ENCODE data around the gene RNU6-1. TPM values are rescaled to one million over a fixed set of nuclear protein-coding genes. Genes with fewer than 3 reads are reported as not detected.

RNU6-1 gene
- total and polyA plus RNA-seq, 2 experiments from 2014 or later = not detected

DNA sequence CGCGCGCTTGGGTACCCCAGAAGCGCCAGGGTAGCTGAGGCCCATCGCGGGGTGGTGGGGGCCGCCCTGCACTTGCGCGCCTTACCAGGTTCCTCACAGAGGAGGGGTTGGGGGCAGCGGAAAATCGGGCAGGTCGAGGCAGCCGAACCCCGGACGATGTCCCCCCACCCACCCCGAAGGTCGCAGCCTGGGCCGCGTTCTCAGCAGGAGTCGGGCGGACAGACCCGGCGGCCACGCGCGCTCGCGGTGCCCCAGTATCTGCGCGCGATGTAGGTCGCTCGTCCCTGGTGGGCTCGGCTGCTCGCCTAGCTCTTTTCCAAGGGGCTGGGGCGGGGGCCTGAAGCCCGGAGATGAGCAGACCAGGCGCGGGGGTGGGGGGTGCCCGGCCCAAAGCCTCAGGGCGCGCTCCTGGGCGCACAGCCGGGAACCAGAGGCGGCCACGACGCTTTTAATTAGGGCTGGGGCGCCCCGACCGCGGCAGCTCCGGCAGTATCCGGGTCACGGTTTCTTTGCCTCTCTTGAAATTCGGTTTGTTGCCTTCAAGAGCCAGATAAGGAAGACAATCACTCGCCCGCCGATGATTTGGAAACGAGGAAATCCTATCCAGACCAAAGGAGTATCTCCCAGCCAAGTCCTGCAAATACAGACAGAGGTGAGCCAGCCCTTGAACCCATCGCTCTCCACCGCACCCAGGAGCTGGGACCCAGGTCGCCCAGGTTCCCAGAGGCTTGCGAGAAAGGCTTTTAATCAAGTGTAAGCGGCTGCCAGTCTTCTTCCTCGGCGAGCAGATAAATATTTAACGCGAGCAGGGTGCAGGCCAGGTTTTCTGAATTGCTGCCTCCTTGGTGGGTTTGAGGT lies 10.0 kb downstream of the RNU6-1 start:
- in situ Hi-C loops (cut with MboI) = loop anchor here (10.0 kb wide), 2 partner anchors 325 to 885 kb away; no protein-coding TSS in a partner anchor
- H3K9me3 ChIP-seq (ENCODE audit: low read depth) = no peaks in the 10 kb centered on the region
- H2AFZ ChIP-seq = no peak overlapping the region
- H3F3A ChIP-seq (ENCODE audit: insufficient read depth) = no peaks in the 10 kb centered on the region
- H3K4me3 ChIP-seq = no peak overlapping the region
- no peaks in the 10 kb centered on the region for H3K9me2 ChIP-seq (ENCODE audit: insufficient read depth)
- H4K20me1 ChIP-seq (ENCODE audit: insufficient read depth) = no peaks in the 10 kb centered on the region
- no peaks in the 10 kb centered on the region for H3K79me2 ChIP-seq (ENCODE audit: insufficient read depth)
- H3K4me2 ChIP-seq (ENCODE audit: unreplicated experiment) = no peak overlapping the region
- H3K27me3 ChIP-seq (replicated peaks; ENCODE audit: insufficient read depth) = peaks cover 92% of the 10 kb centered on the region
- no peak for DNase-seq
- no peak overlapping the region for H3K27ac ChIP-seq
- WGBS, 2 experiments (ENCODE audit: low coverage in 1 of 2, low lambda C conversion rate in 2 of 2, missing lambda C conversion rate in 2 of 2) = 33 to 40% methylated on average over 50 to 63 of the region's 68 CpGs
- no peak overlapping the region for H3K9ac ChIP-seq
- H3K36me3 ChIP-seq (ENCODE audit: low read depth) = no peaks in the 10 kb centered on the region
- no peaks in the 10 kb centered on the region for H3K4me1 ChIP-seq (ENCODE audit: insufficient read depth)
- TF ChIP-seq EZH2 (IDR thresholded peaks at IDR 0.05; ENCODE audit: insufficient read depth, poor library complexity, severe bottlenecking) = peak; percentile 28
- TF ChIP-seq EZH2phosphoT487 (IDR thresholded peaks at IDR 0.05; ENCODE audit: insufficient read depth, low read depth) = no peak

DNA sequence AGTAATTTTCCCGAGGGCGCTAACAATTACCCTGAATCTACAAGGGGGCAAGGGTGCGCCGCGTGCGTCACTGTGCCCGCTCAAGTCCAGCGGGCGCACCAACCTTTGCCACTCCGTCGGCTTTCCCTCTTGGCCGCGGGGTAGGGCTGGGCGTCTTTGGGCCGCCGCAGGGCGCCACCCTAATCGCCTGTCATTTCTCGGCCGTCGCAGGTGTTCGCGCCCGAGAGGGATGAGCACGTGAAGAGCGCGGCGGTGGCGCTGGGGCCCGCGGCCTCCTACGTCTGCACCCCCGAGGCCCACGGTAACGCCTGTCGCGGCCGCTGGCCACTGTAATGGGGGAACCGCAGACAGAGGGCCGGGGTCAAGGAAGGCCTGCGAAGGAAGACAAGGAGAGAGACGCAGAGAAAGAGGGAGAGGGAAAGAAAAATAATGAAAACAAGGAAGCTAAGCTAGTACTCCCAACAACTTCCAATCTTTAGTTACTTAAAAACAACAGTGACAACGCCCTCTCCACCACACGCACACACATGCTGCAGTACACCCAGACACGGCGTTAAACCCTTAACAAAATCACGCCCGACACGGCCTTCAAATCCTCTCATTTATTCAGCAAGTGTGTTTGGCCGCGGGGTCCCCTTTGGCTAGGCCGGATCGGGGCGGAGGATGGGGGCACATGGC lies 10.7 kb downstream of the RNU6-1 start:
- in situ Hi-C loops (cut with MboI) = no loop called here
- Histone ChIP-seq H3K4me3 (no peak overlapping the region), H3K36me3 (ENCODE audit: low read depth) (no peaks in the 10 kb centered on the region), H4K20me1 (ENCODE audit: insufficient read depth) (no peaks in the 10 kb centered on the region), H3K9ac (no peak overlapping the region), H3K27me3 (replicated peaks; ENCODE audit: insufficient read depth) (peaks cover 92% of the 10 kb centered on the region), H3K27ac (no peak overlapping the region), H3K9me2 (ENCODE audit: insufficient read depth) (no peaks in the 10 kb centered on the region), H2AFZ (no peak overlapping the region), H3K4me1 (ENCODE audit: insufficient read depth) (no peaks in the 10 kb centered on the region), H3K9me3 (ENCODE audit: low read depth) (no peaks in the 10 kb centered on the region), H3K4me2 (ENCODE audit: unreplicated experiment) (no peak overlapping the region), H3F3A (ENCODE audit: insufficient read depth) (no peaks in the 10 kb centered on the region), H3K79me2 (ENCODE audit: insufficient read depth) (no peaks in the 10 kb centered on the region)
- WGBS, 2 experiments (ENCODE audit: low coverage in 1 of 2, low lambda C conversion rate in 2 of 2, missing lambda C conversion rate in 2 of 2) = 10 to 14% methylated on average over 52 to 54 of the region's 54 CpGs
- TF ChIP-seq EZH2 (IDR thresholded peaks at IDR 0.05; ENCODE audit: insufficient read depth, poor library complexity, severe bottlenecking) = peak; percentile 73
- TF ChIP-seq EZH2phosphoT487 (IDR thresholded peaks at IDR 0.05; ENCODE audit: insufficient read depth, low read depth) = no peak
- DNase-seq = no peak

DNA sequence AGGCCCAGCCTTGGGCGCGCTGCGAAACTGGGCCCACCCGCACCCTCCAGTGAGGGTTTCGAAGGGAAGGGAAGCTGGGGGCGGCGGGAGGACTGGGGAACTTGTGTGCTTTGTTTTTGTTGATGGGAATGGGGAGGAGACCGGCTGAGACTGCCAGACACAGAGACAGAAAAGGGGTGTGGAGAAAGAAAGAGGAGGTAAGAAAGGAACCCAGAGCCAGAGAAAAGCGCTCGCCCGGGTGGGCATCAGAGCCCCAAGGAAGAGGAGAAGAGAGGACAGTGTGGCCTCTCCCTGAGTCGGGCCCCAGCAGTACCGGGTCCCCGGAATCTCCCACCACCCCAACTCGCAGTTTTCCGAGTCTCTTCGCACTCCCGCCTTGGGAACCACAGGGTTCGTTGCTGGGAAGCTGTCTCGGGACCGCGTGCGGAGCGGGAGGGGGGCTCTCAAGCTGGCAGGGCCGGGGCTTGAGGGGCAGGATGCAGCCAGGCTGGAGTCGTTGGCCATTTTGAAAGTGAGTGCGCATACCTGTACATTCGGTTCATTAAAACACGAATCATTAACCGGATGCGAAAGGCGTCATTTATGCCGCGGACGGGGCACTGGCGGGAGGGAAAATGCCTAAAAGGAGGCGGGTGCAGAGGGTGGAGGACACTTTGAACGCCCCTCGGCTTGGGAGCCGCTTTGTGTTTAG lies 11.4 kb downstream of the RNU6-1 start:
- H3K4me2 ChIP-seq (ENCODE audit: unreplicated experiment) = no peak overlapping the region
- no peaks in the 10 kb centered on the region for H3K36me3 ChIP-seq (ENCODE audit: low read depth)
- TF ChIP-seq EZH2 (IDR thresholded peaks at IDR 0.05; ENCODE audit: insufficient read depth, poor library complexity, severe bottlenecking) (peak; percentile 76), EZH2phosphoT487 (IDR thresholded peaks at IDR 0.05; ENCODE audit: insufficient read depth, low read depth) (no peak; the same call in 1 of the 2 replicates)
- H4K20me1 ChIP-seq (ENCODE audit: insufficient read depth) = no peaks in the 10 kb centered on the region
- no peak overlapping the region for H3K27ac ChIP-seq
- DNase-seq = no peak
- no peak overlapping the region for H2AFZ ChIP-seq
- H3K4me1 ChIP-seq (ENCODE audit: insufficient read depth) = no peaks in the 10 kb centered on the region
- H3K27me3 ChIP-seq (replicated peaks; ENCODE audit: insufficient read depth) = peaks cover 92% of the 10 kb centered on the region
- H3K79me2 ChIP-seq (ENCODE audit: insufficient read depth) = no peaks in the 10 kb centered on the region
- no peaks in the 10 kb centered on the region for H3F3A ChIP-seq (ENCODE audit: insufficient read depth)
- H3K9ac ChIP-seq = no peak overlapping the region
- no peaks in the 10 kb centered on the region for H3K9me3 ChIP-seq (ENCODE audit: low read depth)
- in situ Hi-C loops (cut with MboI) = no loop called here
- no peak overlapping the region for H3K4me3 ChIP-seq
- WGBS, 2 experiments (ENCODE audit: low coverage in 1 of 2, low lambda C conversion rate in 2 of 2, missing lambda C conversion rate in 2 of 2) = 12 to 15% methylated on average over 39 to 40 of the region's 40 CpGs
- H3K9me2 ChIP-seq (ENCODE audit: insufficient read depth) = no peaks in the 10 kb centered on the region

DNA sequence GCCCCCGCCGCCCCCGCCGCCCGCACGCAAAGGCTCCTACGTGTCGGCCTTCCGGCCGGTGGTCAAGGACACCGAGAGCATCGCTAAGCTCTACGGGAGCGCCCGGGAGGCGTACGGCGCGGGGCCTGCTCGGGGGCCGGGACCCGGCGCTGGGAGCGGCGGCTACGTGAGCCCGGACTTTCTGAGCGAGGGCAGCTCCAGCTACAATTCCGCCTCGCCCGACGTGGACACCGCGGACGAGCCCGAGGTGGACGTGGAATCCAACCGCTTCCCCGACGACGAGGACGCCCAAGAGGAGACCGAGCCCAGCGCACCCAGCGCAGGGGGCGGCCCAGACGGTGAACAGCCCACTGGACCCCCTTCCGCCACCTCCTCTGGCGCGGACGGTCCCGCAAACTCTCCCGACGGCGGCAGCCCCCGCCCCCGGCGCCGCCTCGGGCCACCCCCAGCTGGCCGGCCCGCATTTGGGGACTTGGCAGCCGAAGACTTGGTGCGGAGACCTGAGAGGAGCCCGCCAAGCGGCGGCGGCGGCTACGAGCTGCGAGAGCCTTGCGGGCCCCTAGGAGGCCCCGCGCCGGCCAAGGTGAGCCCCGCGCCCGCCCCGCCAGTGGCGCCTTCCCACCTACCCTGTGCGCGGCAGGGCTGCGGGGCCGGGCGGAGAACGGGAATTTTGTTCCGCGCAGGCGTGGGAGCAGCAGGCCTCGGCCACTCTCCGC lies 12.1 kb downstream of the RNU6-1 start:
- no peaks in the 10 kb centered on the region for H3K36me3 ChIP-seq (ENCODE audit: low read depth)
- peaks cover 89% of the 10 kb centered on the region for H3K27me3 ChIP-seq (replicated peaks; ENCODE audit: insufficient read depth)
- WGBS, 2 experiments (ENCODE audit: low coverage in 1 of 2, low lambda C conversion rate in 2 of 2, missing lambda C conversion rate in 2 of 2) = 17 to 18% methylated on average over 66 to 70 of the region's 91 CpGs
- in situ Hi-C loops (cut with MboI) = no loop called here
- no peak for DNase-seq
- no peaks in the 10 kb centered on the region for H3K79me2 ChIP-seq (ENCODE audit: insufficient read depth)
- no peaks in the 10 kb centered on the region for H3K4me1 ChIP-seq (ENCODE audit: insufficient read depth)
- H3K4me2 ChIP-seq (ENCODE audit: unreplicated experiment) = no peak overlapping the region
- no peak for TF ChIP-seq EZH2phosphoT487 (IDR thresholded peaks at IDR 0.05; ENCODE audit: insufficient read depth, low read depth)
- peak; percentile 2 for TF ChIP-seq EZH2 (IDR thresholded peaks at IDR 0.05; ENCODE audit: insufficient read depth, poor library complexity, severe bottlenecking)
- no peaks in the 10 kb centered on the region for H3F3A ChIP-seq (ENCODE audit: insufficient read depth)
- H3K9me2 ChIP-seq (ENCODE audit: insufficient read depth) = no peaks in the 10 kb centered on the region
- H3K9ac ChIP-seq = no peak overlapping the region
- no peak overlapping the region for H3K4me3 ChIP-seq
- no peaks in the 10 kb centered on the region for H3K9me3 ChIP-seq (ENCODE audit: low read depth)
- no peaks in the 10 kb centered on the region for H4K20me1 ChIP-seq (ENCODE audit: insufficient read depth)
- H2AFZ ChIP-seq = no peak overlapping the region
- H3K27ac ChIP-seq = no peak overlapping the region
